Fibroblast of the aortic adventitia (primary cell): ENCODE measurements around the gene DEDD. TPM values are rescaled to one million over a fixed set of nuclear protein-coding genes. Genes with fewer than 3 reads are reported as not detected.

ENCODE experiments used
- DNase-seq: peaks from one replicate; pipeline ENCODE4 v3.0.0-alpha.2; 2010; ENCODE audit warnings: low read depth
- H3K4me3 ChIP-seq: 2 replicates; pipeline ENCODE4 v1.5.1; 2011; ENCODE audit warnings: low read depth, mild to moderate bottlenecking, control low read depth, low read length, moderate library complexity
- CTCF ChIP-seq: IDR thresholded peaks from 2 replicates; pipeline ENCODE4 v1.5.1; 2011; ENCODE audit warnings: mild to moderate bottlenecking, low read length, control low read depth, inconsistent platforms; ENCODE audit not compliant: insufficient read depth
- total RNA-seq: library from RNA; depleted of rRNA; stranded (reverse); fragments of >200 nt; gene quantifications from 2 replicates; pipeline ENCODE4 v1.2.3, GENCODE V29; 2012; ENCODE audit warnings: low replicate concordance

DEDD gene
- total RNA-seq, 1 donor: 25.8 TPM

GRCh38 chr1:161159087-161159912, 26.8 kb upstream of the DEDD start, which contains the start of gene USP21:
Gene USP21 (plus strand): TSS chr1:161159500. CDS start chr1:161160641, 1,141 bp downstream.
- peak; percentile 87 for DNase-seq
- peak within 1 kb of the TSS; percentile 91 for H3K4me3 ChIP-seq
- peak; percentile 64 for TF ChIP-seq CTCF

- peak overlapping the region; percentile 91 for H3K4me3 ChIP-seq
- no peak for DNase-seq
- TF ChIP-seq CTCF: no peak
These were observed 26.0 kb upstream of the DEDD start for GRCh38 chr1:161158316-161159010.

GRCh38 chr1:161157867-161158266, 25.4 kb upstream of the DEDD start:
- no peak overlapping the region for H3K4me3 ChIP-seq
- DNase-seq: no peak
- no peak for TF ChIP-seq CTCF

DNA sequence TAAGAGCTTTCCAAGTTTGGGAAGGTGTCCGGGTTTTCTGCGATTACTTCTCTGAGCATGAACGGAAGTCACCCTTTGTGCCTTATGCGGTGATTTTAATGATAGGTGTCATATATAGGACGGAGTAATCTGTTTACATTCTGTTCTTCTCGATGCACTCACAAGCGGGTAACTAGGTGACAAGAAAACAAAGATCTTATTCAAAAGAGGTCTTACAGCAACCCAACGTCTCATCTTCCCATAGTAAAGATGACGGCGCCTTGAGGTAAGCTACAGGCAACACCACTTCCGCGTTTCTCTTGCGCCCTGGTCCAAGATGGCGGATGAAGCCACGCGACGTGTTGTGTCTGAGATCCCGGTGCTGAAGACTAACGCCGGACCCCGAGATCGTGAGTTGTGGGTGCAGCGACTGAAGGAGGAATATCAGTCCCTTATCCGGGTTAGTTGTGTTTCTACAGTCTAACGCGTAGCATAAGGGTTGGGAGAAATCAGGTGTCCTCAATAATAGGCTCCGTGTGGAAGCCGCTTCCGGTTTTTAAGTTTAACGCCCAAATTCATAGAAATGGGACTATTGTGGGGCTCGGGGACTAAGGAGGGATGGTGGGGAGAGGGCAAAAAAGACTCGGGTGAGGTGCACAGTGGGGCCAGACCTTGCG, 21.3 kb upstream of the DEDD start, which contains the start of gene UFC1:
Gene UFC1 (plus strand): TSS at position 297 of the 656 bp plus-strand sequence. CDS start 20 bp downstream, at position 317.
- DNase-seq: peak; percentile 93
- TF ChIP-seq CTCF: no peak
- peak within 1 kb of the TSS; percentile 98 for H3K4me3 ChIP-seq

DNA sequence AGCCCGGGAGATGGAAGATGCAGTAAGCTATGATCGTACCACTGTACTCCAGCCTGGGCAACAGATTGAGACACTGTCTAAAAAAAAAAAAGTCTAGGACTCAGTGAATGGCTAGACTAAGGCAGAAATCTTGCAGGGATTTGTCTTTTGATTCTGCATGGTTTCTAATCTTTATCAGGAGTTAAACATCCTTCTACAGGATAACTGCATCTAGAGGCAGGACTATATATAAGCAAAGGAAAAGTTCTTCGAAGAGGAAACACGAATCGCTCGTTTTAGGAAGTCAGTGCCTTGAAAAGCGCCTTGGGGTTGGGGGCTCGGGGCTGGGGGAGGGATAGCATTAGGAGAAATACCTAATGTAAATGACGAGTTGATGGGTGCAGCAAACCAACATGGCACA, 20.7 kb upstream of the DEDD start:
- TF ChIP-seq CTCF: no peak
- no peak for DNase-seq
- H3K4me3 ChIP-seq: peak overlapping the region; percentile 98

DNA sequence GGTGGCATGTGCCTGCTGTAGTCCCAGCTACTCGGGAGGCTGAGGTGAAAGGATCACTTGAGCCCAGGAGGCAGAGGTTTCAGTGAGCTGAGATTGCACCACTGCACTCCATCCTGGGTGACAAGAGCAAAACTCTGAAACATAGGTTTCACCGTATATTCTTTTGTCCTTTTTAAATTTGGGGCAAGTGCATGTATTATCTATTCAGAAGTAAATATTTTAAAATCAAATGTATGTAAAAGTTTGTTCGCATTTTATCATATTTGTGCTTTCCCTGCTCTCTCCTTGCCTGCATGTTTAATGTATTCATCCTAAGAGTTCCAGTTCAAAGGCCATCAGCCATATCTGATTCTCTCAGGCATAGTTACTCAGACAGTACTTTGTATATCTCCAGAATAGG, 13.4 kb upstream of the DEDD start:
- no peak for DNase-seq
- no peak for TF ChIP-seq CTCF
- H3K4me3 ChIP-seq: no peak overlapping the region
